Liver (tissue), 9 donors: Measurements from ENCODE around the gene SUCNR1. TPM values are rescaled to one million over a fixed set of nuclear protein-coding genes. Genes with fewer than 3 reads are reported as not detected.

ENCODE experiments used
- DNase-seq: peaks from one replicate; pipeline ENCODE4 v3.0.0-alpha.2; 2017; ENCODE audit warnings: low spot score
- H3K27ac ChIP-seq, 2 donors: one replicate each; pipeline ENCODE4 v1.7.0; 2013; ENCODE audit warnings: inconsistent platforms in 2 of 2, low read length in 2 of 2, control low read depth in 1 of 2, low read depth in 1 of 2, mild to moderate bottlenecking in 1 of 2
- H3K27me3 ChIP-seq, 4 donors: one replicate each; pipeline versions ENCODE4 v1.6.1 to v1.7.0; 2013; ENCODE audit warnings: low read length in 3 of 4, inconsistent platforms in 1 of 4, mild to moderate bottlenecking in 1 of 4, moderate library complexity in 1 of 4; ENCODE audit not compliant: control insufficient read depth in 4 of 4, insufficient read depth in 4 of 4
- H3K36me3 ChIP-seq, 4 donors: one replicate each; pipeline versions ENCODE4 v1.6.1 to v1.7.0; 2013; ENCODE audit warnings: low read length in 3 of 4, mild to moderate bottlenecking in 3 of 4, low read depth in 1 of 4, moderate library complexity in 1 of 4; ENCODE audit not compliant: control insufficient read depth in 4 of 4, insufficient read depth in 3 of 4
- H3K4me1 ChIP-seq, 4 donors: one replicate each; pipeline versions ENCODE4 v1.6.1 to v1.7.0; 2013; ENCODE audit warnings: low read length in 3 of 4, mild to moderate bottlenecking in 3 of 4, moderate library complexity in 1 of 4; ENCODE audit not compliant: control insufficient read depth in 4 of 4, insufficient read depth in 4 of 4
- H3K4me3 ChIP-seq, 3 donors: one replicate each; pipeline versions ENCODE4 v1.6.1 to v1.7.0; 2013; ENCODE audit warnings: low read length in 3 of 3, control low read depth in 1 of 3, low read depth in 1 of 3, mild to moderate bottlenecking in 1 of 3
- H3K9ac ChIP-seq, 2 donors: one replicate each; pipeline ENCODE4 v1.7.0; 2013; ENCODE audit warnings: low read length in 2 of 2, mild to moderate bottlenecking in 2 of 2, moderate library complexity in 2 of 2, control low read depth in 1 of 2, low read depth in 1 of 2
- H3K9me3 ChIP-seq, 4 donors: one replicate each; pipeline versions ENCODE4 v1.6.1 to v1.7.0; 2013; ENCODE audit warnings: low read length in 3 of 4; ENCODE audit not compliant: control insufficient read depth in 4 of 4
- ATF3 ChIP-seq: IDR thresholded peaks from 2 replicates; pipeline ENCODE4 v1.6.1; 2016; ENCODE audit warnings: antibody characterized with exemption
- CTCF ChIP-seq: fragments of 150-350 bp; IDR thresholded peaks from 2 replicates; pipeline ENCODE4 v1.5.1; 2017; ENCODE audit warnings: improper control_type of control experiment, low read depth, low read length; ENCODE audit not compliant: missing input control
- EGR1 ChIP-seq, 2 donors: IDR thresholded peaks; 2 replicates each; pipeline ENCODE4 v1.6.1; 2016 to 2018; ENCODE audit warnings: antibody characterized with exemption in 2 of 2, low read depth in 2 of 2
- FOXA1 ChIP-seq: IDR thresholded peaks from 2 replicates; pipeline ENCODE4 v1.6.1; 2016; ENCODE audit warnings: antibody characterized with exemption
- FOXA2 ChIP-seq: IDR thresholded peaks from 2 replicates; pipeline ENCODE4 v1.6.1; 2016; ENCODE audit warnings: antibody characterized with exemption
- HNF4A ChIP-seq, 2 donors: conservative IDR thresholded peaks; 2 replicates each; pipeline ENCODE4 v1.6.1; 2016; ENCODE audit warnings: antibody characterized with exemption in 2 of 2, mild to moderate bottlenecking in 2 of 2
- JUND ChIP-seq, 2 donors: IDR thresholded peaks; 2 replicates each; pipeline ENCODE4 v1.6.1; 2016; ENCODE audit warnings: antibody characterized with exemption in 2 of 2
- MAX ChIP-seq: IDR thresholded peaks from 2 replicates; pipeline ENCODE4 v1.6.1; 2016; ENCODE audit warnings: antibody characterized with exemption
- NR2F2 ChIP-seq: IDR thresholded peaks from 2 replicates; pipeline ENCODE4 v1.6.1; 2016; ENCODE audit warnings: antibody characterized with exemption
- RAD21 ChIP-seq, 2 donors: IDR thresholded peaks; 2 replicates each; pipeline ENCODE4 v1.6.1; 2016; ENCODE audit warnings: antibody characterized with exemption in 2 of 2, mild to moderate bottlenecking in 2 of 2
- REST ChIP-seq: IDR thresholded peaks from 2 replicates; pipeline ENCODE4 v1.6.1; 2016; ENCODE audit warnings: antibody characterized with exemption, mild to moderate bottlenecking
- RXRA ChIP-seq, 2 donors: IDR thresholded peaks; 2 replicates each; pipeline ENCODE4 v1.6.1; 2017 to 2018; ENCODE audit warnings: antibody characterized with exemption in 2 of 2, mild to moderate bottlenecking in 1 of 2
- SP1 ChIP-seq: IDR thresholded peaks from 2 replicates; pipeline ENCODE4 v1.6.1; 2018; ENCODE audit warnings: antibody characterized with exemption, mild to moderate bottlenecking
- TAF1 ChIP-seq: conservative IDR thresholded peaks from 2 replicates; pipeline ENCODE4 v1.6.1; 2016; ENCODE audit warnings: antibody characterized with exemption, mild to moderate bottlenecking
- YY1 ChIP-seq: IDR thresholded peaks from 2 replicates; pipeline ENCODE4 v1.6.1; 2016; ENCODE audit warnings: antibody characterized with exemption, mild to moderate bottlenecking
- ZBTB33 ChIP-seq: IDR thresholded peaks from 2 replicates; pipeline ENCODE4 v1.6.1; 2016; ENCODE audit warnings: antibody characterized with exemption
- WGBS: extraction: QIAGEN DNeasy Blood & Tissue Kit; methylation state at CpG from one replicate; pipeline ENCODE4 v1.1.7; 2013; 5-methylcytosine and 5-hydroxymethylcytosine counted together
- polyA plus RNA-seq, 2 donors: library from polyadenylated mRNA; stranded (reverse) in 1 of 2; unstranded in 1 of 2; fragments of 200-250 nt in 1 of 2; fragments of >200 nt in 1 of 2; fragmentation: Nextera tagmentation in 1 of 2; extraction: Ambion mirVana in 1 of 2; gene quantifications; one replicate each; pipeline versions ENCODE4 v1.2.1 to v1.2.3, GENCODE V29; 2013 to 2015
- total RNA-seq, 2 donors: library from RNA; depleted of rRNA; stranded (reverse); fragments of >200 nt; gene quantifications; one replicate each; pipeline ENCODE4 v1.2.3, GENCODE V29; 2014
- donor health status: healthy.
- donor health status: healthy.
- donor health status: healthy.
- donor health status: healthy.
- donor health status: healthy.

SUCNR1 gene
- total and polyA plus RNA-seq, 4 donors: 1.3 to 7.1 (median 3.5) TPM

GRCh38 chr3:151879037-151879436 is 5.6 kb downstream of the SUCNR1 start:
- WGBS: 42% methylated on average over 1 of the region's 1 CpG

More at GRCh38 chr3:151879037-151879436, 5.6 kb downstream of the SUCNR1 start:
- DNase-seq: no peak
- no peak overlapping the region for H3K9ac ChIP-seq
- H3K36me3 ChIP-seq: no peaks in the 10 kb centered on the region
- peaks cover 0 to 2% (median under 1%) of the 10 kb centered on the region in 4 donors for H3K4me1 ChIP-seq
- H3K27me3 ChIP-seq: no peaks in the 10 kb centered on the region
- no peak for TF ChIP-seq FOXA1
- TF ChIP-seq FOXA2: no peak
- TF ChIP-seq TAF1: no peak
- no peak for TF ChIP-seq RAD21 (IDR thresholded peaks at IDR 0.05)
- no peak for TF ChIP-seq EGR1 (IDR thresholded peaks at IDR 0.05; ENCODE audit: low read depth in 2 of 2)
- no peak for TF ChIP-seq SP1
- TF ChIP-seq ZBTB33: no peak
- no peak for TF ChIP-seq ATF3
- TF ChIP-seq CTCF: no peak
- TF ChIP-seq REST: no peak
- TF ChIP-seq YY1: no peak
- TF ChIP-seq RXRA (IDR thresholded peaks at IDR 0.05): no peak
- no peak for TF ChIP-seq MAX
- TF ChIP-seq HNF4A (conservative IDR thresholded peaks at IDR 0.05): no peak
- TF ChIP-seq JUND (IDR thresholded peaks at IDR 0.05): no peak
- TF ChIP-seq NR2F2: no peak
- no peak overlapping the region for H3K27ac ChIP-seq
- no peak overlapping the region for H3K4me3 ChIP-seq
- H3K9me3 ChIP-seq: no peaks in the 10 kb centered on the region
